ENCODE data around the gene TRMU.

Gene TRMU

GRCh38 chr22:46368422-46368821, 32.9 kb downstream of the TRMU start:
- Histone ChIP-seq H3K9me3 (ENCODE audit: control insufficient read depth, low read length) (no peaks in the 10 kb centered on the region), H3K4me3 (ENCODE audit: low read length) (no peak overlapping the region), H3K9ac (ENCODE audit: low read length) (no peak overlapping the region)

GRCh38 chr22:46368871-46369715, 33.6 kb downstream of the TRMU start:
- H3K4me3 ChIP-seq (ENCODE audit: low read length) = no peak overlapping the region
- no peaks in the 10 kb centered on the region for H3K36me3 ChIP-seq (ENCODE audit: control insufficient read depth, insufficient read depth, low read length, severe bottlenecking)
- no peaks in the 10 kb centered on the region for H3K4me1 ChIP-seq (ENCODE audit: control insufficient read depth, insufficient read depth, low read length)
- H3K27me3 ChIP-seq (replicated peaks; ENCODE audit: control insufficient read depth, insufficient read depth, low read length) = peaks cover 52% of the 10 kb centered on the region
- H3K9me3 ChIP-seq (ENCODE audit: control insufficient read depth, low read length) = no peaks in the 10 kb centered on the region
- no peak for DNase-seq (ENCODE audit: low read depth)
- H3K9ac ChIP-seq (ENCODE audit: low read length) = no peak overlapping the region

More at GRCh38 chr22:46368422-46368821, 32.9 kb downstream of the TRMU start:
- DNase-seq (ENCODE audit: low read depth) = no peak
- Histone ChIP-seq H3K27me3 (replicated peaks; ENCODE audit: control insufficient read depth, insufficient read depth, low read length) (peaks cover 55% of the 10 kb centered on the region), H3K4me1 (ENCODE audit: control insufficient read depth, insufficient read depth, low read length) (no peaks in the 10 kb centered on the region), H3K36me3 (ENCODE audit: control insufficient read depth, insufficient read depth, low read length, severe bottlenecking) (no peaks in the 10 kb centered on the region)

- H3K9me3 ChIP-seq (ENCODE audit: control insufficient read depth, low read length) = no peaks in the 10 kb centered on the region
- H3K4me1 ChIP-seq (ENCODE audit: control insufficient read depth, insufficient read depth, low read length) = no peaks in the 10 kb centered on the region
- no peak overlapping the region for H3K4me3 ChIP-seq (ENCODE audit: low read length)
- H3K9ac ChIP-seq (ENCODE audit: low read length) = no peak overlapping the region
- peaks cover 49% of the 10 kb centered on the region for H3K27me3 ChIP-seq (replicated peaks; ENCODE audit: control insufficient read depth, insufficient read depth, low read length)
- no peaks in the 10 kb centered on the region for H3K36me3 ChIP-seq (ENCODE audit: control insufficient read depth, insufficient read depth, low read length, severe bottlenecking)
- DNase-seq (ENCODE audit: low read depth) = no peak
These were observed 34.4 kb downstream of the TRMU start for GRCh38 chr22:46369716-46370583.

GRCh38 chr22:46370584-46371291, 35.2 kb downstream of the TRMU start:
- H3K4me1 ChIP-seq (ENCODE audit: control insufficient read depth, insufficient read depth, low read length) = no peaks in the 10 kb centered on the region
- no peak overlapping the region for H3K9ac ChIP-seq (ENCODE audit: low read length)
- H3K9me3 ChIP-seq (ENCODE audit: control insufficient read depth, low read length) = no peaks in the 10 kb centered on the region
- peaks cover 43% of the 10 kb centered on the region for H3K27me3 ChIP-seq (replicated peaks; ENCODE audit: control insufficient read depth, insufficient read depth, low read length)
- H3K36me3 ChIP-seq (ENCODE audit: control insufficient read depth, insufficient read depth, low read length, severe bottlenecking) = no peaks in the 10 kb centered on the region
- H3K4me3 ChIP-seq (ENCODE audit: low read length) = no peak overlapping the region
- no peak for DNase-seq (ENCODE audit: low read depth)

- Histone ChIP-seq H3K9me3 (ENCODE audit: control insufficient read depth, low read length) (peaks cover 9% of the 10 kb centered on the region), H3K27me3 (replicated peaks; ENCODE audit: control insufficient read depth, insufficient read depth, low read length) (peaks cover 43% of the 10 kb centered on the region)
These were observed 36.2 kb downstream of the TRMU start for GRCh38 chr22:46371623-46372226.

GRCh38 chr22:46372686-46373085, 37.2 kb downstream of the TRMU start:
- Histone ChIP-seq H3K9me3 (ENCODE audit: control insufficient read depth, low read length) (peaks cover 9% of the 10 kb centered on the region), H3K27me3 (replicated peaks; ENCODE audit: control insufficient read depth, insufficient read depth, low read length) (peaks cover 34% of the 10 kb centered on the region), H3K4me1 (ENCODE audit: control insufficient read depth, insufficient read depth, low read length) (no peaks in the 10 kb centered on the region), H3K9ac (ENCODE audit: low read length) (no peak overlapping the region), H3K36me3 (ENCODE audit: control insufficient read depth, insufficient read depth, low read length, severe bottlenecking) (no peaks in the 10 kb centered on the region), H3K4me3 (ENCODE audit: low read length) (no peak overlapping the region)
- DNase-seq (ENCODE audit: low read depth) = no peak

More at GRCh38 chr22:46371623-46372226, 36.2 kb downstream of the TRMU start:
- no peak for DNase-seq (ENCODE audit: low read depth)
- no peak overlapping the region for H3K9ac ChIP-seq (ENCODE audit: low read length)
- H3K36me3 ChIP-seq (ENCODE audit: control insufficient read depth, insufficient read depth, low read length, severe bottlenecking) = no peaks in the 10 kb centered on the region
- no peak overlapping the region for H3K4me3 ChIP-seq (ENCODE audit: low read length)
- H3K4me1 ChIP-seq (ENCODE audit: control insufficient read depth, insufficient read depth, low read length) = no peaks in the 10 kb centered on the region

- no peak for DNase-seq (ENCODE audit: low read depth)
- no peak overlapping the region for H3K4me3 ChIP-seq (ENCODE audit: low read length)
- H3K4me1 ChIP-seq (ENCODE audit: control insufficient read depth, insufficient read depth, low read length) = no peaks in the 10 kb centered on the region
- H3K36me3 ChIP-seq (ENCODE audit: control insufficient read depth, insufficient read depth, low read length, severe bottlenecking) = no peaks in the 10 kb centered on the region
- peaks cover 29% of the 10 kb centered on the region for H3K27me3 ChIP-seq (replicated peaks; ENCODE audit: control insufficient read depth, insufficient read depth, low read length)
- H3K9me3 ChIP-seq (ENCODE audit: control insufficient read depth, low read length) = peaks cover 9% of the 10 kb centered on the region
- no peak overlapping the region for H3K9ac ChIP-seq (ENCODE audit: low read length)
These were observed 37.6 kb downstream of the TRMU start for GRCh38 chr22:46373159-46373558.

GRCh38 chr22:46373921-46374662, 38.6 kb downstream of the TRMU start:
- H3K9me3 ChIP-seq (ENCODE audit: control insufficient read depth, low read length) = peaks cover 9% of the 10 kb centered on the region
- H3K4me1 ChIP-seq (ENCODE audit: control insufficient read depth, insufficient read depth, low read length) = no peaks in the 10 kb centered on the region
- H3K4me3 ChIP-seq (ENCODE audit: low read length) = no peak overlapping the region
- H3K27me3 ChIP-seq (replicated peaks; ENCODE audit: control insufficient read depth, insufficient read depth, low read length) = peaks cover 32% of the 10 kb centered on the region
- no peak for DNase-seq (ENCODE audit: low read depth)
- no peaks in the 10 kb centered on the region for H3K36me3 ChIP-seq (ENCODE audit: control insufficient read depth, insufficient read depth, low read length, severe bottlenecking)
- no peak overlapping the region for H3K9ac ChIP-seq (ENCODE audit: low read length)

GRCh38 chr22:46374663-46375474, 39.4 kb downstream of the TRMU start:
- Histone ChIP-seq H3K4me3 (ENCODE audit: low read length) (no peak overlapping the region), H3K9me3 (ENCODE audit: control insufficient read depth, low read length) (peaks cover 9% of the 10 kb centered on the region), H3K9ac (ENCODE audit: low read length) (no peak overlapping the region), H3K4me1 (ENCODE audit: control insufficient read depth, insufficient read depth, low read length) (no peaks in the 10 kb centered on the region), H3K27me3 (replicated peaks; ENCODE audit: control insufficient read depth, insufficient read depth, low read length) (peaks cover 39% of the 10 kb centered on the region), H3K36me3 (ENCODE audit: control insufficient read depth, insufficient read depth, low read length, severe bottlenecking) (no peaks in the 10 kb centered on the region)
- no peak for DNase-seq (ENCODE audit: low read depth)

- no peaks in the 10 kb centered on the region for H3K36me3 ChIP-seq (ENCODE audit: control insufficient read depth, insufficient read depth, low read length, severe bottlenecking)
- no peak overlapping the region for H3K4me3 ChIP-seq (ENCODE audit: low read length)
- DNase-seq (ENCODE audit: low read depth) = no peak
These were observed 40.6 kb downstream of the TRMU start for GRCh38 chr22:46376111-46376510.

More at GRCh38 chr22:46376111-46376510, 40.6 kb downstream of the TRMU start:
- peaks cover 9% of the 10 kb centered on the region for H3K9me3 ChIP-seq (ENCODE audit: control insufficient read depth, low read length)
- H3K4me1 ChIP-seq (ENCODE audit: control insufficient read depth, insufficient read depth, low read length) = no peaks in the 10 kb centered on the region
- H3K27me3 ChIP-seq (replicated peaks; ENCODE audit: control insufficient read depth, insufficient read depth, low read length) = peaks cover 39% of the 10 kb centered on the region
- no peak overlapping the region for H3K9ac ChIP-seq (ENCODE audit: low read length)
